GM12872 (cell line): ENCODE measurements around the gene NOSTRIN.

Experiments used
- CTCF ChIP-seq: IDR thresholded peaks from 3 replicates; pipeline ENCODE4 v1.5.1; 2011; ENCODE audit warnings: low read depth, mild to moderate bottlenecking, low read length, moderate library complexity; ENCODE audit not compliant: insufficient read depth

NOSTRIN gene

GRCh38 chr2:168801961-168802858 is at the start of gene NOSTRIN:
Gene NOSTRIN (plus strand): TSS chr2:168802637. CDS start chr2:168802647, 10 bp downstream.
- no peak for TF ChIP-seq CTCF

GRCh38 chr2:168753765-168754329 is 48.6 kb upstream of the NOSTRIN start:
- TF ChIP-seq CTCF, result no peak

GRCh38 chr2:168757223-168757622 is 45.2 kb upstream of the NOSTRIN start:
- no peak for TF ChIP-seq CTCF

- peak; percentile 64; the same call in 1 of the 3 replicates for TF ChIP-seq CTCF
These were observed 43.2 kb upstream of the NOSTRIN start for GRCh38 chr2:168758970-168759820.

- TF ChIP-seq CTCF, result no peak
These were observed 37.0 kb upstream of the NOSTRIN start for GRCh38 chr2:168765401-168765800.

- TF ChIP-seq CTCF, result no peak
These were observed 35.8 kb upstream of the NOSTRIN start for GRCh38 chr2:168766600-168766999.

GRCh38 chr2:168767258-168767657 is 35.2 kb upstream of the NOSTRIN start:
- TF ChIP-seq CTCF, result no peak
